Stomach (tissue), 4 donors: ENCODE measurements around the gene EHD1.

Source experiments
- CTCF ChIP-seq, 7 experiments: fragments of 450-650 bp in 4 of 7; fragments of 200-600 bp in 3 of 7; sonication (generic) in 3 of 7; IDR thresholded peaks; one replicate each; pipeline ENCODE4 v1.5.1; 2016 to 2019; ENCODE audit warnings: antibody characterized with exemption in 7 of 7, control low read depth in 2 of 7, mild to moderate bottlenecking in 1 of 7
- POLR2A ChIP-seq, 4 donors: fragments of 450-650 bp; IDR thresholded peaks; one replicate each; pipeline ENCODE4 v1.6.1; 2016; ENCODE audit warnings: antibody characterized with exemption in 4 of 4, control low read depth in 2 of 4, mild to moderate bottlenecking in 1 of 4, moderate library complexity in 1 of 4
- POLR2AphosphoS5 ChIP-seq, 3 donors: sonication (generic); formaldehyde crosslinking; IDR thresholded peaks; one replicate each; pipeline ENCODE4 v1.6.1; 2016; ENCODE audit warnings: antibody characterized with exemption in 3 of 3

GRCh38 chr11:64858467-64859263, 19.8 kb downstream of the EHD1 start:
- TF ChIP-seq POLR2AphosphoS5 (IDR thresholded peaks at IDR 0.05) (no peak), CTCF (IDR thresholded peaks at IDR 0.05) (no peak), POLR2A (IDR thresholded peaks at IDR 0.05) (no peak)
